ENCODE measurements around the gene KRT76. TPM values are rescaled to one million over a fixed set of nuclear protein-coding genes. Genes with fewer than 3 reads are reported as not detected.

The KRT76 gene
- total RNA-seq, result not detected
- long read RNA-seq, result 0 reads

GRCh38 chr12:52776913-52777395 lies at the start of gene KRT76:
Gene KRT76 (minus strand): TSS chr12:52777345. CDS start chr12:52777291, 54 bp downstream.
- DNase-seq (ENCODE audit: missing footprints), result no peak
- intact Hi-C loops (cut with DNase I), result no loop called here
- no peak for ATAC-seq

GRCh38 chr12:52825961-52826360 lies 48.8 kb upstream of the KRT76 start:
- DNase-seq (ENCODE audit: missing footprints) (no peak), ATAC-seq (no peak)
- intact Hi-C loops (cut with DNase I), result no loop called here

GRCh38 chr12:52824741-52825410 lies 47.7 kb upstream of the KRT76 start:
- intact Hi-C loops (cut with DNase I), result no loop called here
- ATAC-seq, result no peak
- DNase-seq (ENCODE audit: missing footprints), result no peak

GRCh38 chr12:52823761-52824450 lies 46.8 kb upstream of the KRT76 start:
- DNase-seq (ENCODE audit: missing footprints), result no peak
- ATAC-seq, result no peak
- intact Hi-C loops (cut with DNase I), result no loop called here

- DNase-seq (ENCODE audit: missing footprints) (no peak), ATAC-seq (no peak)
- intact Hi-C loops (cut with DNase I), result no loop called here
Measured at GRCh38 chr12:52822771-52823510, 45.8 kb upstream of the KRT76 start.

- ATAC-seq, result no peak
- no peak for DNase-seq (ENCODE audit: missing footprints)
- intact Hi-C loops (cut with DNase I), result no loop called here
Measured at GRCh38 chr12:52821826-52822660, 44.9 kb upstream of the KRT76 start.

GRCh38 chr12:52821071-52821730 lies 44.1 kb upstream of the KRT76 start:
- no peak for DNase-seq (ENCODE audit: missing footprints)
- intact Hi-C loops (cut with DNase I), result no loop called here
- no peak for ATAC-seq

GRCh38 chr12:52820521-52820920 lies 43.4 kb upstream of the KRT76 start:
- intact Hi-C loops (cut with DNase I), result no loop called here
- no peak for DNase-seq (ENCODE audit: missing footprints)
- ATAC-seq, result no peak

- intact Hi-C loops (cut with DNase I), result no loop called here
- DNase-seq (ENCODE audit: missing footprints) (no peak), ATAC-seq (no peak)
Measured at GRCh38 chr12:52819731-52820510, 42.8 kb upstream of the KRT76 start.

- ATAC-seq, result no peak
- no peak for DNase-seq (ENCODE audit: missing footprints)
Measured at GRCh38 chr12:52818887-52819420, 41.8 kb upstream of the KRT76 start.

GRCh38 chr12:52818388-52818787 lies 41.2 kb upstream of the KRT76 start:
- ATAC-seq (no peak), DNase-seq (ENCODE audit: missing footprints) (no peak)
- intact Hi-C loops (cut with DNase I), result no loop called here

More at GRCh38 chr12:52818887-52819420, 41.8 kb upstream of the KRT76 start:
- intact Hi-C loops (cut with DNase I), result no loop called here

GRCh38 chr12:52817699-52818238 lies 40.6 kb upstream of the KRT76 start:
- intact Hi-C loops (cut with DNase I), result no loop called here
- ATAC-seq (no peak), DNase-seq (ENCODE audit: missing footprints) (no peak)

- no peak for DNase-seq (ENCODE audit: missing footprints)
- no peak for ATAC-seq
- intact Hi-C loops (cut with DNase I), result no loop called here
Measured at GRCh38 chr12:52817003-52817698, 40.0 kb upstream of the KRT76 start.

GRCh38 chr12:52815676-52816588 lies 38.8 kb upstream of the KRT76 start:
- DNase-seq (ENCODE audit: missing footprints) (no peak), ATAC-seq (no peak)
- intact Hi-C loops (cut with DNase I), result no loop called here

- intact Hi-C loops (cut with DNase I), result no loop called here
Measured at GRCh38 chr12:52815161-52815560, 38.0 kb upstream of the KRT76 start.

More at GRCh38 chr12:52815161-52815560, 38.0 kb upstream of the KRT76 start:
- DNase-seq (ENCODE audit: missing footprints) (no peak), ATAC-seq (no peak)
